ENCODE data around the gene CEACAM3.
"Not testable (repeated sequence)": the region's sequence is repeated elsewhere in the genome, so short reads cannot be mapped to it uniquely, and the experiment has no call there.

Gene CEACAM3

DNA sequence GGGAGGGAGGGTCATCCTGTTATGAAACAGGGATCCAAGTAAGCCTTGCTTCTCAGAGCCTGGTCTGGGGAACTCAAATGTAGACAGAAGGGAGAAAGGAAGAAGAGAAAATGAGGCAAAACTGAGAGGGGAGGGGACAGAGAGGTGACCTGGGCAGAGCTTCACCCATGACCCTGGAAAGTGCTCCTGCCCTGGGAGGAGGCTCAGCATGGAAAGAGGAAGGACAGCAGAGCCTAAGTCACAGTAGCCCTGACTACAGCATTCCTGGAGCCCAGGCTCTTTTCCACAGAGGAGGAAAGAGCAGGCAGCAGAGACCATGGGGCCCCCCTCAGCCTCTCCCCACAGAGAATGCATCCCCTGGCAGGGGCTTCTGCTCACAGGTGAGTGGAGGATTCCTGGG lies at the start of gene CEACAM3:
CEACAM3 (plus strand) TSS at position 226 of the 400 bp plus-strand sequence; CDS start at position 317, 91 bp downstream.
- TF ChIP-seq, protein P1, sequence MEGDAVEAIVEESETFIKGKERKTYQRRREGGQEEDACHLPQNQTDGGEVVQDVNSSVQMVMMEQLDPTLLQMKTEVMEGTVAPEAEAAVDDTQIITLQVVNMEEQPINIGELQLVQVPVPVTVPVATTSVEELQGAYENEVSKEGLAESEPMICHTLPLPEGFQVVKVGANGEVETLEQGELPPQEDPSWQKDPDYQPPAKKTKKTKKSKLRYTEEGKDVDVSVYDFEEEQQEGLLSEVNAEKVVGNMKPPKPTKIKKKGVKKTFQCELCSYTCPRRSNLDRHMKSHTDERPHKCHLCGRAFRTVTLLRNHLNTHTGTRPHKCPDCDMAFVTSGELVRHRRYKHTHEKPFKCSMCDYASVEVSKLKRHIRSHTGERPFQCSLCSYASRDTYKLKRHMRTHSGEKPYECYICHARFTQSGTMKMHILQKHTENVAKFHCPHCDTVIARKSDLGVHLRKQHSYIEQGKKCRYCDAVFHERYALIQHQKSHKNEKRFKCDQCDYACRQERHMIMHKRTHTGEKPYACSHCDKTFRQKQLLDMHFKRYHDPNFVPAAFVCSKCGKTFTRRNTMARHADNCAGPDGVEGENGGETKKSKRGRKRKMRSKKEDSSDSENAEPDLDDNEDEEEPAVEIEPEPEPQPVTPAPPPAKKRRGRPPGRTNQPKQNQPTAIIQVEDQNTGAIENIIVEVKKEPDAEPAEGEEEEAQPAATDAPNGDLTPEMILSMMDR (IDR thresholded peaks at IDR 0.05; ENCODE audit: borderline replicate concordance, insufficient read depth, low read depth, low read length) = no peak
- no peak within 1 kb of the TSS for H3K4me3 ChIP-seq (ENCODE audit: low read depth, low read length)

- TF ChIP-seq, protein P1 (IDR thresholded peaks at IDR 0.05; ENCODE audit: borderline replicate concordance, insufficient read depth, low read depth, low read length) = peak; percentile 65
- H3K4me3 ChIP-seq (ENCODE audit: low read depth, low read length) = no peak overlapping the region
Observed at GRCh38 chr19:41746593-41747227, 49.7 kb upstream of the CEACAM3 start.

GRCh38 chr19:41748012-41748411 lies 48.4 kb upstream of the CEACAM3 start:
- H3K4me3 ChIP-seq (ENCODE audit: low read depth, low read length) = no peak overlapping the region
- TF ChIP-seq, protein P1 (IDR thresholded peaks at IDR 0.05; ENCODE audit: borderline replicate concordance, insufficient read depth, low read depth, low read length) = no peak

DNA sequence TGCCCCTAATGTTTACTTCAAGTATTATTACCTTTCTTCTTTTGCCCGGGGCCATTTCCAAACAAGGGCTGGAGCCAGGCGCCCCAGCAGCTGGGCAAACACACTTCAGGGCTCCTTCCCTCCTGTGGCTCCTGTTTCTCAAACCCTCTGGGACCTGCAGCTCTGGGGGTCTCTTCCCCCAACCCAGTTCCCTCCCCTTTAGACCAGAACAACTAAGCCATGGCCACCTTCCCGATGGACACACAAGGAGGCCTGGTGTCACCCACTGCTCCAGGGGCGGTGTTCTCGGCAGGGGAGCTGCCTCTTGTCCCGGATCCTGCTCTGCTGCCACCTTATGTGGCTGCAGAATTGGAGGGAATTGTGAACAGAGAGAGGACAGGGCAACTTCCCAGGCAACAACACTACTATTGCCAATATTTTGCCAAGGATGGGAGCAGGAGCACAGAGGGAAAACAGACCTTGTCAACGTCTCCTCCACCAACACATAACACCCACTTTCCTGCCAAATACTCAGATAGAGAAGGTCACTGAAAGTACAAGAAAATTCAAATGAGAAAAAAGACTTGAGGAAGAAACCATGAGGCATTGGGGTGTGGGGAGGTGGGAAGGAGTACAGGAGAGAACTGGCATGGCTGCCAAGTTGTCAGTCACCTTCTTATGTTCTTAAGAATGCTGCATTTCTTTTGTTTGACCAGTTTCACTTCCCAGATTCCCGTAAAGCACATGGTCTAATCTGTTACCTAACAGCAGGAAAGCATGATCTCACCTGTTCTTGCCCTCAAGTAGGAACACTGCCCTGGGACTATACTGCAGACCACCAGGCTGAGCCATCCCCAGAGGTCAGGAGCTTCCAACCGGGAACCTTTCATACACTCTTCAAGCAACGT lies 45.9 kb upstream of the CEACAM3 start:
- not testable (repeated sequence) for H3K4me3 ChIP-seq (ENCODE audit: low read depth, low read length)

DNA sequence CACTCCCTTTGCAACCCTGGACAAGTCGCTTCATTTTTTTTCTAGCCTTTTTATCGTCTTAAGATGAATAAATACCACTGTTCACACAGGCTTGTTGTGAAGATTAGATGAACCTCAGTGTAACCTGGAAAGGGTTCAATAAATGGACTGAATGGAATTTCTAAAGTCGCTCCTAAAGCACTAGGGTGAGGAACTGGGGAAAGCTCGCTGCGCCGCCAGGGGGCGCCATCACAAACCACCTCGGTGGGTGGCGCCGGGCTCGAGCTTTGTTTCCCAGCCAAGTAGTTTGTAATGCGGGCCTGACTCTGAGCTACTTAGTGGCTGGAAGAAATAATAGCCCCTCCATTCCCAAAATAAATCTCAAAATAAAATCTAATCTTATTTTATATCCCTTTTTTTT lies 43.2 kb upstream of the CEACAM3 start:
- H3K4me3 ChIP-seq (ENCODE audit: low read depth, low read length) = no peak overlapping the region

GRCh38 chr19:41753936-41754529 lies 42.4 kb upstream of the CEACAM3 start:
- no peak overlapping the region for H3K4me3 ChIP-seq (ENCODE audit: low read depth, low read length)
- TF ChIP-seq, protein P1 (IDR thresholded peaks at IDR 0.05; ENCODE audit: borderline replicate concordance, insufficient read depth, low read depth, low read length) = peak; percentile 76

More for the DNA sequence above, 43.2 kb upstream of the CEACAM3 start:
- TF ChIP-seq, protein P1 (IDR thresholded peaks at IDR 0.05; ENCODE audit: borderline replicate concordance, insufficient read depth, low read depth, low read length) = peak; percentile 87

- H3K4me3 ChIP-seq (ENCODE audit: low read depth, low read length) = no peak within 1 kb of the TSS
- TF ChIP-seq, protein P1 (IDR thresholded peaks at IDR 0.05; ENCODE audit: borderline replicate concordance, insufficient read depth, low read depth, low read length) = no peak
Observed at GRCh38 chr19:41755328-41755913, 41.0 kb upstream of the CEACAM3 start, which contains the start of gene CEACAM6. TSS of gene CEACAM6 (plus strand) at chr19:41755530. CDS start at chr19:41755639, 109 bp downstream.
